K562 (cell line): Measurements from ENCODE around the gene C2CD4C. TPM values are rescaled to one million over a fixed set of nuclear protein-coding genes. Genes with fewer than 3 reads are reported as not detected.

ENCODE experiments used
- ATAC-seq: fragments of 200-7000 bp; cut with Tn5 transposase; 3 replicates; pipeline ENCODE4 v1.9.1; 2020; ENCODE audit warnings: moderate library complexity
- BruUV-seq: library from RNA; stranded (reverse); fragments of 400-500 nt; replicated peaks from 2 replicates; lab custom pipeline; 2021; lab: Mats Ljungman, UMichigan
- CTCF ChIA-PET: fragments of 300-600 bp; formaldehyde crosslinking; extraction: SDS; loops from one replicate; lab custom pipeline; 2021; ENCODE audit warnings: low intra/inter-chr PET ratio; lab: Yijun Ruan, JAX
- POLR2A ChIA-PET: fragments of 300-600, 350-650 bp; sonication (Branson Sonifier 250); formaldehyde crosslinking; extraction: SDS; loops from one replicate; lab custom pipeline; 2021; ENCODE audit warnings: antibody characterized with exemption, inconsistent platforms; lab: Yijun Ruan, JAX
- DNase-seq, 4 experiments: peaks; one replicate each; pipeline versions ENCODE4 v3.0.0 to v3.0.0-alpha.2; 2011 to 2018; ENCODE audit warnings: low spot score in 3 of 4, mixed read lengths in 3 of 4; ENCODE audit errors: extremely low read depth in 1 of 4
- FAIRE-seq: peaks from 2 replicates; lab custom pipeline; 2011; peaks lifted over from hg19 to GRCh38; lab: Jason Lieb, UNC
- H2AFZ ChIP-seq: 2 replicates; pipeline ENCODE4 v1.6.0; 2011; ENCODE audit warnings: low read depth, low read length, control low read depth, inconsistent platforms
- H3K27ac ChIP-seq: fragments of 200-600 bp; 3 replicates; pipeline ENCODE4 v1.8.0; 2011; ENCODE audit warnings: low read depth, mild to moderate bottlenecking, control low read depth, inconsistent platforms, low read length, moderate library complexity, mixed read lengths; ENCODE audit errors: extremely low read depth
- H3K27me3 ChIP-seq, 2 experiments: fragments of 300-600 bp in 1 of 2; 2 replicates in 1 of 2; 3 replicates in 1 of 2; pipeline versions ENCODE4 v1.6.0 to v1.8.0; 2011; ENCODE audit warnings: inconsistent platforms in 2 of 2, low read length in 2 of 2, mild to moderate bottlenecking in 1 of 2, mixed read lengths in 1 of 2, moderate library complexity in 1 of 2; ENCODE audit not compliant: control insufficient read depth in 2 of 2, insufficient read depth in 2 of 2
- H3K36me3 ChIP-seq: fragments of 300-600 bp; 3 replicates; pipeline ENCODE4 v1.8.0; 2011; ENCODE audit warnings: mild to moderate bottlenecking, low read length, inconsistent platforms; ENCODE audit not compliant: control insufficient read depth, insufficient read depth
- H3K4me1 ChIP-seq, 2 experiments: fragments of 200-600 bp in 1 of 2; replicated peaks in 1 of 2; 2 replicates in 1 of 2; 3 replicates in 1 of 2; pipeline versions ENCODE4 v1.5.1 to v1.8.0; 2011; ENCODE audit warnings: inconsistent platforms in 2 of 2, low read length in 2 of 2, mild to moderate bottlenecking in 1 of 2, mixed read lengths in 1 of 2, moderate library complexity in 1 of 2; ENCODE audit not compliant: control insufficient read depth in 2 of 2, insufficient read depth in 2 of 2
- H3K4me2 ChIP-seq: 2 replicates; pipeline ENCODE4 v1.6.1; 2011; ENCODE audit warnings: low read length, control low read depth, inconsistent platforms, mixed read lengths; ENCODE audit not compliant: insufficient read depth
- H3K4me3 ChIP-seq: fragments of 200-600 bp; sonication (generic), shearing (Covaris generic); 2 replicates; pipeline ENCODE4 v1.5.1; 2016; ENCODE audit warnings: control low read depth, inconsistent platforms
- H3K79me2 ChIP-seq: fragments of 200-600 bp; 3 replicates; pipeline ENCODE4 v1.8.0; 2011; ENCODE audit warnings: low read length, inconsistent platforms; ENCODE audit not compliant: control insufficient read depth, insufficient read depth
- H3K9ac ChIP-seq, 2 experiments: 2 replicates each; pipeline versions ENCODE4 v1.6.0 to v1.6.1; 2011; ENCODE audit warnings: low read depth in 2 of 2, low read length in 2 of 2, control low read depth in 1 of 2, inconsistent platforms in 1 of 2, mild to moderate bottlenecking in 1 of 2, mixed read lengths in 1 of 2; ENCODE audit not compliant: insufficient read depth in 1 of 2
- H3K9me1 ChIP-seq: one replicate; pipeline ENCODE4 v1.6.0; 2011; ENCODE audit warnings: inconsistent platforms, mild to moderate bottlenecking, low read length, moderate library complexity; ENCODE audit not compliant: control insufficient read depth, insufficient read depth
- H3K9me3 ChIP-seq: replicated peaks from 2 replicates; pipeline ENCODE4 v1.5.1; 2011; ENCODE audit warnings: low read depth, low read length, inconsistent platforms; ENCODE audit not compliant: control insufficient read depth, insufficient read depth
- H4K20me1 ChIP-seq: replicated peaks from 2 replicates; pipeline ENCODE4 v1.6.1; 2011; ENCODE audit warnings: low read length, inconsistent platforms, mixed read lengths; ENCODE audit not compliant: control insufficient read depth, insufficient read depth
- ARID3A ChIP-seq: IDR thresholded peaks from 2 replicates; pipeline ENCODE4 v1.6.1; 2012; ENCODE audit warnings: low read depth, low read length, improper control_type of control experiment, borderline replicate concordance
- BMI1 ChIP-seq: fragments of 150-350 bp; IDR thresholded peaks from 2 replicates; pipeline ENCODE4 v1.6.1; 2014; ENCODE audit warnings: low read length
- CBFB ChIP-seq: sonication (generic); formaldehyde crosslinking; IDR thresholded peaks from 2 replicates; pipeline ENCODE4 v1.4.0; 2020; ENCODE audit warnings: mild to moderate bottlenecking, missing genetic modification reagents
- KLF16 ChIP-seq: IDR thresholded peaks from 2 replicates; pipeline ENCODE4 v1.6.1; 2016; ENCODE audit warnings: antibody characterized with exemption
- PHB2 ChIP-seq: fragments of 450-650 bp; IDR thresholded peaks from 2 replicates; pipeline ENCODE4 v1.6.1; 2017; ENCODE audit warnings: low read depth
- PTBP1 ChIP-seq: fragments of 200-400 bp; formaldehyde crosslinking; IDR thresholded peaks from 2 replicates; pipeline ENCODE4 v1.6.1; 2017; ENCODE audit warnings: low read depth, low read length
- PTRF ChIP-seq: fragments of 450-650 bp; IDR thresholded peaks from 2 replicates; pipeline ENCODE4 v1.6.1; 2016; ENCODE audit warnings: mild to moderate bottlenecking, missing genetic modification characterization, missing compliant biosample characterization
- SAP30 ChIP-seq: fragments of 200-600 bp; sonication (generic); IDR thresholded peaks from 2 replicates; pipeline ENCODE4 v1.6.1; 2012; ENCODE audit warnings: borderline replicate concordance, low read depth, mild to moderate bottlenecking, moderate library complexity, low read length, control low read depth, inconsistent platforms; ENCODE audit not compliant: insufficient read depth, poor library complexity, severe bottlenecking
- SIN3B ChIP-seq: fragments of 450-650 bp; IDR thresholded peaks from 2 replicates; pipeline ENCODE4 v1.6.1; 2017; ENCODE audit warnings: low read depth, mild to moderate bottlenecking, moderate library complexity
- ZNF354B ChIP-seq: fragments of 250-450 bp; sonication (Bioruptor Pico); IDR thresholded peaks from 2 replicates; pipeline ENCODE4 v1.4.0; 2020
- ZNF589 ChIP-seq: fragments of 200-800 bp; sonication (Bioruptor generic); IDR thresholded peaks from 2 replicates; pipeline ENCODE4 v1.6.1; 2016; ENCODE audit warnings: low read depth, missing genetic modification characterization, missing compliant biosample characterization
- ZNF696 ChIP-seq: fragments of 250-450 bp; sonication (Bioruptor Pico); conservative IDR thresholded peaks from 2 replicates; pipeline ENCODE4 v1.4.0; 2020; ENCODE audit warnings: mild to moderate bottlenecking, moderate library complexity
- WGBS: fragments of 100-300 bp; shearing (Covaris generic); methylation state at CpG from one replicate; pipeline ENCODE4 v1.1.6; 2016; ENCODE audit warnings: low coverage, mixed read lengths; ENCODE audit not compliant: insufficient coverage; ENCODE audit errors: missing lambda C conversion rate; 5-methylcytosine and 5-hydroxymethylcytosine counted together
- in situ Hi-C: fragments of 300-500 bp; cut with MboI; formaldehyde crosslinking; loops from 4 replicates; pipeline ENCODE4 v1.15.0; 2018; ENCODE audit warnings: inconsistent platforms, mixed read lengths
- intact Hi-C: fragments of 100-400 bp; cut with micrococcal nuclease; formaldehyde crosslinking; loops from 2 replicates; pipeline ENCODE4 v1.14.2; 2022
- polyA plus RNA-seq, 8 experiments: library from polyadenylated mRNA; depleted of rRNA in 4 of 8; stranded (reverse) in 5 of 8; unstranded in 3 of 8; fragments of >200 nt; fragmentation: Nextera tagmentation in 2 of 8; fragmentation: Illumina TruSeq in 1 of 8; extraction: Ambion mirVana in 2 of 8; extraction: Trizol in 1 of 8; gene quantifications; 2 replicates each; pipeline versions ENCODE4 v1.2.1 to v1.2.3, GENCODE V29; 2011 to 2014; ENCODE audit warnings: inconsistent platforms in 1 of 8, missing spikeins in 1 of 8
- total RNA-seq, 7 experiments: library from RNA; depleted of rRNA in 6 of 7; stranded (reverse); fragments of >200 nt in 6 of 7; fragmentation: Illumina TruSeq in 2 of 7; extraction: Trizol in 2 of 7; gene quantifications; 2 replicates each; pipeline versions ENCODE4 v1.2.1 to v1.2.3, GENCODE V29; 2011 to 2021; ENCODE audit warnings: low replicate concordance in 1 of 7
- TF ChIP-seq, protein P1 (sequence below): fragments of 250-450 bp; sonication (Bioruptor Pico); IDR thresholded peaks from 2 replicates; pipeline ENCODE4 v1.5.0; 2021; ENCODE audit warnings: mild to moderate bottlenecking, borderline replicate concordance
- TF ChIP-seq, protein P2 (sequence below): fragments of 250-450 bp; sonication (Bioruptor Pico); IDR thresholded peaks from 2 replicates; pipeline ENCODE4 v1.8.0; 2021; ENCODE audit warnings: moderate library complexity, mild to moderate bottlenecking, inconsistent platforms

The C2CD4C gene
- total and polyA plus RNA-seq, 9 of the 15 experiments (the other 6 are each of a cell fraction or from before 2014, with no cell fraction given): 0.01 to 0.07 TPM; not detected in 7

- peaks cover 6 to 48% of the 10 kb centered on the region in 2 experiments; a peak in 4 of 5 replicates for H3K27me3 ChIP-seq
- ATAC-seq: no peak
Measured at GRCh38 chr19:456547-457110, 47.7 kb upstream of the C2CD4C start.

More at GRCh38 chr19:456547-457110, 47.7 kb upstream of the C2CD4C start:
- no TSS peak for BruUV-seq
- TF ChIP-seq SAP30: no peak
- TF ChIP-seq ZNF354B (CRISPR knock-in tag): no peak
- TF ChIP-seq ARID3A: no peak
- TF ChIP-seq BMI1: no peak
- no peak for TF ChIP-seq ZNF589 (CRISPR knock-in tag)
- TF ChIP-seq KLF16: no peak
- TF ChIP-seq, protein P1, sequence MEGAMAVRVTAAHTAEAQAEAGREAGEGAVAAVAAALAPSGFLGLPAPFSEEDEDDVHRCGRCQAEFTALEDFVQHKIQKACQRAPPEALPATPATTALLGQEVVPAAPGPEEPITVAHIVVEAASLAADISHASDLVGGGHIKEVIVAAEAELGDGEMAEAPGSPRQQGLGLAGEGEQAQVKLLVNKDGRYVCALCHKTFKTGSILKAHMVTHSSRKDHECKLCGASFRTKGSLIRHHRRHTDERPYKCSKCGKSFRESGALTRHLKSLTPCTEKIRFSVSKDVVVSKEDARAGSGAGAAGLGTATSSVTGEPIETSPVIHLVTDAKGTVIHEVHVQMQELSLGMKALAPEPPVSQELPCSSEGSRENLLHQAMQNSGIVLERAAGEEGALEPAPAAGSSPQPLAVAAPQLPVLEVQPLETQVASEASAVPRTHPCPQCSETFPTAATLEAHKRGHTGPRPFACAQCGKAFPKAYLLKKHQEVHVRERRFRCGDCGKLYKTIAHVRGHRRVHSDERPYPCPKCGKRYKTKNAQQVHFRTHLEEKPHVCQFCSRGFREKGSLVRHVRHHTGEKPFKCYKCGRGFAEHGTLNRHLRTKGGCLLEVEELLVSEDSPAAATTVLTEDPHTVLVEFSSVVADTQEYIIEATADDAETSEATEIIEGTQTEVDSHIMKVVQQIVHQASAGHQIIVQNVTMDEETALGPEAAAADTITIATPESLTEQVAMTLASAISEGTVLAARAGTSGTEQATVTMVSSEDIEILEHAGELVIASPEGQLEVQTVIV (CRISPR knock-in tag): no peak
- TF ChIP-seq ZNF696 (CRISPR knock-in tag): no peak
- TF ChIP-seq SIN3B: no peak
- TF ChIP-seq PTRF (tag): no peak
- TF ChIP-seq PTBP1: no peak
- TF ChIP-seq CBFB (CRISPR knock-in tag): no peak
- TF ChIP-seq, protein P2, sequence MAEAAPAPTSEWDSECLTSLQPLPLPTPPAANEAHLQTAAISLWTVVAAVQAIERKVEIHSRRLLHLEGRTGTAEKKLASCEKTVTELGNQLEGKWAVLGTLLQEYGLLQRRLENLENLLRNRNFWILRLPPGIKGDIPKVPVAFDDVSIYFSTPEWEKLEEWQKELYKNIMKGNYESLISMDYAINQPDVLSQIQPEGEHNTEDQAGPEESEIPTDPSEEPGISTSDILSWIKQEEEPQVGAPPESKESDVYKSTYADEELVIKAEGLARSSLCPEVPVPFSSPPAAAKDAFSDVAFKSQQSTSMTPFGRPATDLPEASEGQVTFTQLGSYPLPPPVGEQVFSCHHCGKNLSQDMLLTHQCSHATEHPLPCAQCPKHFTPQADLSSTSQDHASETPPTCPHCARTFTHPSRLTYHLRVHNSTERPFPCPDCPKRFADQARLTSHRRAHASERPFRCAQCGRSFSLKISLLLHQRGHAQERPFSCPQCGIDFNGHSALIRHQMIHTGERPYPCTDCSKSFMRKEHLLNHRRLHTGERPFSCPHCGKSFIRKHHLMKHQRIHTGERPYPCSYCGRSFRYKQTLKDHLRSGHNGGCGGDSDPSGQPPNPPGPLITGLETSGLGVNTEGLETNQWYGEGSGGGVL (CRISPR knock-in tag): no peak
- TF ChIP-seq PHB2: no peak
- ChIA-PET CTCF (interaction anchor here (0.6 kb wide), 1 partner anchor 115 kb away, joined by 3 read pairs; no protein-coding TSS in a partner anchor), POLR2A (interaction anchor here (0.9 to 1.2 kb wide), 2 partner anchors 8 to 12 kb away, joined by 4 to 8 read pairs; no protein-coding TSS in a partner anchor)
- FAIRE-seq (no peak), DNase-seq (no peak)
- no peaks in the 10 kb centered on the region for H3K9me1 ChIP-seq
- no peak overlapping the region for H3K4me2 ChIP-seq
- no peaks in the 10 kb centered on the region; the same call in 1 of the 2 replicates for H3K9me3 ChIP-seq
- no peak overlapping the region for H3K4me3 ChIP-seq
- H4K20me1 ChIP-seq: no peaks in the 10 kb centered on the region
- in situ Hi-C loops (no loop called here), intact Hi-C loops (no loop called here)
- H3K4me1 ChIP-seq: peaks cover 5 to 27% of the 10 kb centered on the region in 2 experiments; a peak in 4 of 5 replicates
- no peak overlapping the region for H3K27ac ChIP-seq
- H3K9ac ChIP-seq: no peak overlapping the region
- 25% methylated on average over 17 of the region's 18 CpGs for WGBS
- H3K36me3 ChIP-seq: no peaks in the 10 kb centered on the region
- no peaks in the 10 kb centered on the region for H3K79me2 ChIP-seq
- H2AFZ ChIP-seq: no peak overlapping the region
